IMR-90 (cell line): ENCODE data around the gene ZNF654. TPM values are rescaled to one million over a fixed set of nuclear protein-coding genes. Genes with fewer than 3 reads are reported as not detected.

ENCODE experiments used
- ATAC-seq: fragments of 200-7000 bp; cut with Tn5 transposase; 2 replicates; pipeline ENCODE4 v1.9.1; 2020; ENCODE audit warnings: low read depth, mild to moderate bottlenecking, moderate library complexity
- BruUV-seq: library from RNA; stranded (reverse); fragments of 400-500 nt; replicated peaks from 2 replicates; lab custom pipeline; 2021; lab: Mats Ljungman, UMichigan
- CTCF ChIA-PET: fragments of 300-600 bp; formaldehyde crosslinking; extraction: SDS; loops from one replicate; lab custom pipeline; 2021; ENCODE audit warnings: antibody characterized with exemption; lab: Yijun Ruan, JAX
- POLR2A ChIA-PET: fragments of 300-600 bp; sonication (Branson Sonifier 250); formaldehyde crosslinking; loops from one replicate; lab custom pipeline; 2022; ENCODE audit warnings: antibody characterized with exemption; ENCODE audit not compliant: unreplicated experiment; lab: Charles Lee
- DNase-seq: peaks from one replicate; pipeline ENCODE4 v3.0.0; 2013
- H2AFZ ChIP-seq: replicated peaks from 2 replicates; pipeline ENCODE3; 2013; ENCODE audit warnings: low read length, mild to moderate bottlenecking; ENCODE audit not compliant: poor library complexity
- H2AK5ac ChIP-seq: 2 replicates; pipeline ENCODE4 v1.6.1; 2013; ENCODE audit warnings: low read depth, low read length, inconsistent platforms
- H2AK9ac ChIP-seq: replicated peaks from 2 replicates; pipeline ENCODE3; 2013; ENCODE audit warnings: mild to moderate bottlenecking, low read depth, low read length, moderate library complexity; ENCODE audit not compliant: poor library complexity
- H2BK120ac ChIP-seq: 2 replicates; pipeline ENCODE4 v1.6.1; 2013; ENCODE audit warnings: low read depth, low read length, inconsistent platforms
- H2BK15ac ChIP-seq: 3 replicates; pipeline ENCODE4 v1.6.1; 2013; ENCODE audit warnings: low read depth, low read length, inconsistent platforms
- H2BK20ac ChIP-seq: 2 replicates; pipeline ENCODE4 v1.6.1; 2013; ENCODE audit warnings: low read depth, mild to moderate bottlenecking, inconsistent platforms, low read length, moderate library complexity
- H2BK5ac ChIP-seq: 2 replicates; pipeline ENCODE4 v1.6.1; 2013; ENCODE audit warnings: mild to moderate bottlenecking, low read depth, low read length, inconsistent platforms; ENCODE audit not compliant: poor library complexity, severe bottlenecking
- H3K14ac ChIP-seq: replicated peaks from 2 replicates; pipeline ENCODE4 v1.6.1; 2013; ENCODE audit warnings: low read depth, low read length, inconsistent platforms
- H3K18ac ChIP-seq: 2 replicates; pipeline ENCODE4 v1.6.1; 2013; ENCODE audit warnings: low read depth, low read length, control low read depth
- H3K23ac ChIP-seq: 2 replicates; pipeline ENCODE4 v1.6.1; 2013; ENCODE audit warnings: low read depth, low read length, inconsistent platforms
- H3K27ac ChIP-seq: 2 replicates; pipeline ENCODE4 v1.5.1; 2013; ENCODE audit warnings: mild to moderate bottlenecking, control low read depth, low read length; ENCODE audit not compliant: insufficient read depth
- H3K27me3 ChIP-seq: 2 replicates; pipeline ENCODE4 v1.6.1; 2013; ENCODE audit warnings: low read length; ENCODE audit not compliant: control insufficient read depth, insufficient read depth
- H3K36me3 ChIP-seq: 2 replicates; pipeline ENCODE4 v1.6.1; 2013; ENCODE audit warnings: low read length, mixed read lengths; ENCODE audit not compliant: control insufficient read depth, insufficient read depth
- H3K4ac ChIP-seq: 2 replicates; pipeline ENCODE4 v1.6.1; 2013; ENCODE audit warnings: low read depth, low read length, inconsistent platforms
- H3K4me1 ChIP-seq: 2 replicates; pipeline ENCODE4 v1.6.1; 2013; ENCODE audit warnings: low read length, mixed read lengths; ENCODE audit not compliant: control insufficient read depth, insufficient read depth
- H3K4me2 ChIP-seq: 2 replicates; pipeline ENCODE4 v1.6.1; 2013; ENCODE audit warnings: low read depth, mild to moderate bottlenecking, control low read depth, low read length, moderate library complexity
- H3K4me3 ChIP-seq: 2 replicates; pipeline ENCODE4 v1.5.1; 2013; ENCODE audit warnings: low read depth, mild to moderate bottlenecking, control low read depth, low read length, moderate library complexity; ENCODE audit not compliant: insufficient read depth
- H3K56ac ChIP-seq: 2 replicates; pipeline ENCODE4 v1.6.1; 2013; ENCODE audit warnings: low read length, inconsistent platforms; ENCODE audit not compliant: insufficient read depth; ENCODE audit errors: extremely low read depth
- H3K79me1 ChIP-seq, 2 experiments: 2 replicates each; pipeline ENCODE4 v1.6.1; 2013; ENCODE audit warnings: low read length in 2 of 2, inconsistent platforms in 1 of 2, low read depth in 1 of 2
- H3K9ac ChIP-seq: 2 replicates; pipeline ENCODE4 v1.6.1; 2013; ENCODE audit warnings: low read depth, low read length, control low read depth
- H3K9me1 ChIP-seq: 2 replicates; pipeline ENCODE4 v1.6.1; 2013; ENCODE audit warnings: low read length, inconsistent platforms; ENCODE audit not compliant: insufficient read depth
- H3K9me3 ChIP-seq: 2 replicates; pipeline ENCODE4 v1.6.1; 2013; ENCODE audit warnings: low read length; ENCODE audit not compliant: control insufficient read depth, insufficient read depth
- H4K20me1 ChIP-seq: 2 replicates; pipeline ENCODE4 v1.6.1; 2013; ENCODE audit warnings: low read length, inconsistent platforms; ENCODE audit not compliant: insufficient read depth
- H4K5ac ChIP-seq: 2 replicates; pipeline ENCODE4 v1.6.1; 2013; ENCODE audit warnings: mild to moderate bottlenecking, low read depth, low read length, control low read depth
- H4K8ac ChIP-seq, 2 experiments: 2 replicates each; pipeline ENCODE4 v1.6.1; 2013; ENCODE audit warnings: low read depth in 2 of 2, low read length in 2 of 2, control low read depth in 1 of 2, inconsistent platforms in 1 of 2
- H4K91ac ChIP-seq: 2 replicates; pipeline ENCODE4 v1.6.1; 2013; ENCODE audit warnings: low read depth, low read length, inconsistent platforms; ENCODE audit not compliant: insufficient read depth
- BHLHE40 ChIP-seq: fragments of 150-350 bp; IDR thresholded peaks from 2 replicates; pipeline ENCODE4 v1.6.1; 2016; ENCODE audit warnings: mild to moderate bottlenecking, low read depth, low read length
- CEBPB ChIP-seq: IDR thresholded peaks from 2 replicates; pipeline ENCODE4 v1.6.1; 2012; ENCODE audit warnings: low read depth, low read length, improper control_type of control experiment
- CHD1 ChIP-seq: IDR thresholded peaks from 2 replicates; pipeline ENCODE4 v1.6.1; 2012; ENCODE audit warnings: low read depth, low read length, improper control_type of control experiment
- CTCF ChIP-seq: conservative IDR thresholded peaks from 2 replicates; pipeline ENCODE4 v1.5.1; 2012; ENCODE audit warnings: mild to moderate bottlenecking, low read depth, low read length, improper control_type of control experiment
- FOS ChIP-seq: fragments of 150-350 bp; IDR thresholded peaks from 2 replicates; pipeline ENCODE4 v1.6.1; 2016; ENCODE audit warnings: low read depth, low read length
- MAFK ChIP-seq: IDR thresholded peaks from 2 replicates; pipeline ENCODE4 v1.6.1; 2012; ENCODE audit warnings: low read depth, low read length, improper control_type of control experiment
- MAZ ChIP-seq: IDR thresholded peaks from 2 replicates; pipeline ENCODE4 v1.6.1; 2012; ENCODE audit warnings: low read depth, mild to moderate bottlenecking, low read length, improper control_type of control experiment, moderate library complexity, borderline replicate concordance
- MXI1 ChIP-seq: IDR thresholded peaks from 2 replicates; pipeline ENCODE4 v1.6.1; 2012; ENCODE audit warnings: low read depth, mild to moderate bottlenecking, low read length, moderate library complexity, borderline replicate concordance
- NFE2L2 ChIP-seq: fragments of 150-350 bp; IDR thresholded peaks from 2 replicates; pipeline ENCODE4 v1.6.1; 2016; ENCODE audit warnings: low read depth, mild to moderate bottlenecking, low read length
- POLR2A ChIP-seq: IDR thresholded peaks from 2 replicates; pipeline ENCODE4 v1.6.1; 2012; ENCODE audit warnings: mild to moderate bottlenecking, low read depth, low read length
- RAD21 ChIP-seq: IDR thresholded peaks from 2 replicates; pipeline ENCODE4 v1.6.1; 2012; ENCODE audit warnings: low read length, improper control_type of control experiment
- RCOR1 ChIP-seq: IDR thresholded peaks from 2 replicates; pipeline ENCODE4 v1.6.1; 2012; ENCODE audit warnings: mild to moderate bottlenecking, low read length, improper control_type of control experiment; ENCODE audit not compliant: insufficient replicate concordance
- RFX5 ChIP-seq: IDR thresholded peaks from 2 replicates; pipeline ENCODE4 v1.8.0; 2012; ENCODE audit warnings: low read depth, mild to moderate bottlenecking, low read length, moderate library complexity
- SMC3 ChIP-seq: fragments of 150-350 bp; IDR thresholded peaks from 2 replicates; pipeline ENCODE4 v1.6.1; 2016; ENCODE audit warnings: low read depth, mild to moderate bottlenecking, antibody characterized with exemption, low read length, moderate library complexity
- WGBS, 2 experiments: methylation state at CpG; one replicate each; pipeline versions ENCODE4 v1.1.5 to v1.1.7; 2013; ENCODE audit warnings: missing lambda C conversion rate in 2 of 2; ENCODE audit not compliant: insufficient read length in 1 of 2; ENCODE audit errors: extremely low coverage in 2 of 2; 5-methylcytosine and 5-hydroxymethylcytosine counted together
- dilution Hi-C: fragments of 300-500 bp; cut with HindIII; formaldehyde crosslinking; loops from one replicate; pipeline ENCODE4 v1.14.3; 2018; ENCODE audit warnings: low sequenced_read_pairs; ENCODE audit not compliant: unreplicated experiment
- in situ Hi-C: fragments of 300-500 bp; cut with MboI; formaldehyde crosslinking; loops from 3 replicates; pipeline ENCODE4 v1.14.3; 2019; ENCODE audit warnings: low sequenced_read_pairs, inconsistent platforms, mixed read lengths
- intact Hi-C: fragments of 100-400 bp; cut with micrococcal nuclease; formaldehyde crosslinking; loops from 2 replicates; pipeline ENCODE4 v1.10.0; 2022
- polyA plus RNA-seq, 3 experiments: library from polyadenylated mRNA; depleted of rRNA; stranded (reverse); fragments of >200 nt; gene quantifications; 2 replicates each; pipeline ENCODE4 v1.2.3, GENCODE V29; 2012; ENCODE audit warnings: low replicate concordance in 1 of 3
- total RNA-seq: library from RNA; depleted of rRNA; stranded (reverse); fragments of >200 nt; gene quantifications from 2 replicates; pipeline ENCODE4 v1.2.3, GENCODE V29; 2012
- TF ChIP-seq, protein P1 (sequence below): fragments of 150-350 bp; IDR thresholded peaks from 2 replicates; pipeline ENCODE4 v1.6.1; 2017; ENCODE audit warnings: mild to moderate bottlenecking, antibody characterized with exemption, low read length, low read depth
- TF ChIP-seq, protein P2 (sequence below): fragments of 150-350 bp; IDR thresholded peaks from 2 replicates; pipeline ENCODE4 v1.6.1; 2016; ENCODE audit warnings: low read depth, mild to moderate bottlenecking, low read length, moderate library complexity, borderline replicate concordance

Gene ZNF654
- total and polyA plus RNA-seq, 2 of the 4 experiments (the other 2 are of a cell fraction), result 3.3 to 11.5 TPM

DNA sequence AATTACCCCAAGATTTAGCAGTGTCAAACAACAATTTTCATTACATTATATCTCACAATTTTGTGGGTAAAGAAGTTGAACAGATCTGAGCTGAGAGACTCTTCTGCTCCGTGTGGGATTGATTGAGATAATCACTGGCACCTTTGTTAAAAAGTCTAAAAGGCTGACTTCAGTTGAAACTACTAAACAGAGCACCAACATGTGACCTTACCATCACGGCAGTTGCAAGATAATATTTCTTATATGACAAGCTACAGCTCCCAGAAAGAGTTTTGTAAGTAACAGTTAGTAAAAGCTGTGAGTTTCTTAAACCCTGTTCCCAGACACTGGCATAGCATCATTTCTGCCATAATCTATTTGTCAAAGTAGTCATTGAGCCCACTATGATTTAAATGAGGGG lies 25.2 kb upstream of the ZNF654 start:
- Histone ChIP-seq H3K14ac (no peak overlapping the region), H2BK5ac (no peak overlapping the region), H3K36me3 (no peaks in the 10 kb centered on the region), H3K23ac (no peak overlapping the region), H3K4me1 (no peaks in the 10 kb centered on the region; the same call in 1 of the 2 replicates), H4K5ac (no peak overlapping the region), H2BK15ac (no peak overlapping the region), H3K18ac (no peak overlapping the region), H2AK5ac (no peak overlapping the region), H3K9ac (no peak overlapping the region), H3K4me3 (no peak overlapping the region), H3K9me3 (no peaks in the 10 kb centered on the region), H4K91ac (no peak overlapping the region), H2BK20ac (no peak overlapping the region), H4K20me1 (no peaks in the 10 kb centered on the region), H3K4ac (no peak overlapping the region), H3K56ac (no peak overlapping the region), H3K79me1 (no peaks in the 10 kb centered on the region), H3K27me3 (no peaks in the 10 kb centered on the region), H2AFZ (no peak overlapping the region), H4K8ac (no peak overlapping the region), H3K9me1 (no peaks in the 10 kb centered on the region), H2BK120ac (no peak overlapping the region), H3K27ac (no peak overlapping the region), H3K4me2 (no peak overlapping the region), H2AK9ac (no peak overlapping the region)
- DNase-seq (no peak), ATAC-seq (no peak)
- no CpG with 5 or more reads among the region's 2 CpGs for WGBS, 2 experiments
- dilution Hi-C loops (no loop called here), in situ Hi-C loops (no loop called here), intact Hi-C loops (no loop called here)
- no TSS peak for BruUV-seq
- TF ChIP-seq POLR2A, result no peak
- TF ChIP-seq BHLHE40, result no peak
- no peak for TF ChIP-seq NFE2L2
- no peak for TF ChIP-seq MXI1
- no peak for TF ChIP-seq CHD1
- TF ChIP-seq CTCF, result no peak
- TF ChIP-seq CEBPB, result no peak
- no peak for TF ChIP-seq FOS
- TF ChIP-seq MAFK, result no peak
- TF ChIP-seq RCOR1, result no peak
- no peak for TF ChIP-seq RAD21
- TF ChIP-seq, protein P1, sequence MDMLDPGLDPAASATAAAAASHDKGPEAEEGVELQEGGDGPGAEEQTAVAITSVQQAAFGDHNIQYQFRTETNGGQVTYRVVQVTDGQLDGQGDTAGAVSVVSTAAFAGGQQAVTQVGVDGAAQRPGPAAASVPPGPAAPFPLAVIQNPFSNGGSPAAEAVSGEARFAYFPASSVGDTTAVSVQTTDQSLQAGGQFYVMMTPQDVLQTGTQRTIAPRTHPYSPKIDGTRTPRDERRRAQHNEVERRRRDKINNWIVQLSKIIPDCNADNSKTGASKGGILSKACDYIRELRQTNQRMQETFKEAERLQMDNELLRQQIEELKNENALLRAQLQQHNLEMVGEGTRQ, result no peak
- no peak for TF ChIP-seq SMC3
- no peak for TF ChIP-seq RFX5
- TF ChIP-seq, protein P2, sequence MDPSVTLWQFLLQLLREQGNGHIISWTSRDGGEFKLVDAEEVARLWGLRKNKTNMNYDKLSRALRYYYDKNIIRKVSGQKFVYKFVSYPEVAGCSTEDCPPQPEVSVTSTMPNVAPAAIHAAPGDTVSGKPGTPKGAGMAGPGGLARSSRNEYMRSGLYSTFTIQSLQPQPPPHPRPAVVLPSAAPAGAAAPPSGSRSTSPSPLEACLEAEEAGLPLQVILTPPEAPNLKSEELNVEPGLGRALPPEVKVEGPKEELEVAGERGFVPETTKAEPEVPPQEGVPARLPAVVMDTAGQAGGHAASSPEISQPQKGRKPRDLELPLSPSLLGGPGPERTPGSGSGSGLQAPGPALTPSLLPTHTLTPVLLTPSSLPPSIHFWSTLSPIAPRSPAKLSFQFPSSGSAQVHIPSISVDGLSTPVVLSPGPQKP, result no peak
- no peak for TF ChIP-seq MAZ
- ChIA-PET CTCF (no interaction called here), POLR2A (no interaction called here)
